HG03108 (cell line): ENCODE measurements around the gene SAPCD1.
"Not testable (repeated sequence)": the region's sequence is repeated elsewhere in the genome, so short reads cannot be mapped to it uniquely, and the experiment has no call there.

ENCODE experiments used
- ATAC-seq: cut with Tn5 transposase; IDR thresholded peaks from one replicate; pipeline ENCODE4 v1.9.1; 2021; ENCODE audit warnings: moderate library complexity; ENCODE audit not compliant: unreplicated experiment

SAPCD1 gene

GRCh38 chr6:31776485-31776988 lies 14.1 kb downstream of the SAPCD1 start:
- no peak for ATAC-seq

- ATAC-seq, result peak; percentile 68
These were observed 14.7 kb downstream of the SAPCD1 start, which contains the start of gene VWA7 for GRCh38 chr6:31776989-31777666. Gene VWA7, minus strand, starts transcription at chr6:31777328. Its CDS starts 549 bp downstream, at chr6:31776779.

- no peak for ATAC-seq
These were observed 15.2 kb downstream of the SAPCD1 start for GRCh38 chr6:31777667-31778050.

GRCh38 chr6:31778193-31778592 lies 15.7 kb downstream of the SAPCD1 start:
- no peak for ATAC-seq

- ATAC-seq, result no peak
These were observed 16.8 kb downstream of the SAPCD1 start for GRCh38 chr6:31778999-31779885.

GRCh38 chr6:31779908-31780307 lies 17.5 kb downstream of the SAPCD1 start:
- ATAC-seq, result no peak

GRCh38 chr6:31780507-31781243 lies 18.2 kb downstream of the SAPCD1 start:
- ATAC-seq, result no peak

GRCh38 chr6:31781244-31782125 lies 19.0 kb downstream of the SAPCD1 start:
- no peak for ATAC-seq

GRCh38 chr6:31782126-31782855 lies 19.8 kb downstream of the SAPCD1 start:
- no peak for ATAC-seq

GRCh38 chr6:31784098-31784925 lies 21.9 kb downstream of the SAPCD1 start:
- ATAC-seq, result no peak

- ATAC-seq, result no peak
These were observed 23.0 kb downstream of the SAPCD1 start for GRCh38 chr6:31785475-31785874.

- ATAC-seq, result no peak
These were observed 29.1 kb downstream of the SAPCD1 start for GRCh38 chr6:31791324-31792089.

GRCh38 chr6:31792090-31792374 lies 29.6 kb downstream of the SAPCD1 start:
- no peak for ATAC-seq

- no peak for ATAC-seq
These were observed 30.3 kb downstream of the SAPCD1 start for GRCh38 chr6:31792761-31793171.

- not testable (repeated sequence) for ATAC-seq
These were observed 31.4 kb downstream of the SAPCD1 start for GRCh38 chr6:31793927-31794245.

- ATAC-seq, result no peak
These were observed 31.9 kb downstream of the SAPCD1 start for GRCh38 chr6:31794294-31794865.

- ATAC-seq, result no peak
These were observed 32.6 kb downstream of the SAPCD1 start for GRCh38 chr6:31794866-31795615.
